Heart right ventricle (tissue), 16 donors: ENCODE data around the gene CHRM2. TPM values are rescaled to one million over a fixed set of nuclear protein-coding genes. Genes with fewer than 3 reads are reported as not detected.
A peak's percentile ranks its signal among the peaks of the same experiment; 100 is the strongest.

Source experiments
- ATAC-seq, 8 donors: fragments of 200-7000 bp; cut with Tn5 transposase; one replicate each; pipeline ENCODE4 v1.9.1; 2020; ENCODE audit warnings: mild to moderate bottlenecking in 8 of 8, moderate library complexity in 8 of 8, moderate number of reproducible peaks in 1 of 8
- DNase-seq, 2 donors: peaks; one replicate each; pipeline ENCODE4 v3.0.0-alpha.2; 2020
- H3K27ac ChIP-seq, 10 donors: fragments of 200-600 bp; sonication (generic) in 2 of 10; one replicate each; pipeline versions ENCODE4 v1.5.0 to v1.8.0; 2020 to 2022; ENCODE audit warnings: mild to moderate bottlenecking in 3 of 10
- H3K27me3 ChIP-seq, 7 donors: fragments of 200-600 bp; one replicate each; pipeline ENCODE4 v1.8.0; 2021 to 2022; ENCODE audit warnings: mild to moderate bottlenecking in 2 of 7
- H3K36me3 ChIP-seq, 9 donors: fragments of 200-600 bp; sonication (generic) in 1 of 9; one replicate each; pipeline versions ENCODE4 v1.5.0 to v1.8.0; 2020 to 2022; ENCODE audit warnings: mild to moderate bottlenecking in 2 of 9
- H3K4me1 ChIP-seq, 9 donors: fragments of 200-600 bp; sonication (generic) in 1 of 9; one replicate each; pipeline versions ENCODE4 v1.5.0 to v1.8.0; 2020 to 2022; ENCODE audit warnings: mild to moderate bottlenecking in 4 of 9
- H3K4me3 ChIP-seq, 10 donors: fragments of 200-600 bp; sonication (generic) in 2 of 10; one replicate each; pipeline versions ENCODE4 v1.5.0 to v1.8.0; 2020 to 2022; ENCODE audit warnings: mild to moderate bottlenecking in 7 of 10, moderate library complexity in 2 of 10
- H3K9me3 ChIP-seq, 11 donors: fragments of 200-600 bp in 10 of 11; sonication (generic) in 2 of 11; one replicate each; pipeline versions ENCODE4 v1.5.0 to v1.8.0; 2013 to 2022; ENCODE audit warnings: mild to moderate bottlenecking in 2 of 11, control low read depth in 1 of 11, moderate library complexity in 1 of 11
- WGBS, 2 donors: extraction: QIAGEN DNeasy Blood & Tissue Kit; methylation state at CpG; one replicate each; pipeline ENCODE4 v1.1.7; 2013; ENCODE audit warnings: inconsistent platforms in 1 of 2; 5-methylcytosine and 5-hydroxymethylcytosine counted together
- intact Hi-C, 10 donors: fragments of 100-400 bp; cut with DNase I; formaldehyde crosslinking; loops; one replicate each; pipeline versions ENCODE4 v1.11.1 to v1.14.2; 2022
- polyA plus RNA-seq, 2 donors: library from polyadenylated mRNA; stranded (reverse); fragments of 200-250 nt; gene quantifications; one replicate each; pipeline ENCODE4 v1.2.3, GENCODE V29; 2013
- total RNA-seq, 10 donors: library from RNA; stranded (reverse); fragmentation: NEBNext Ultra II Directional in 3 of 10; extraction: Animal tissue kit (Norgen Biotek cat#: 25700) in 3 of 10; gene quantifications; one replicate each; pipeline versions ENCODE4 v1.2.1 to v1.2.4, GENCODE V29; 2021 to 2023
- TF ChIP-seq, protein P1 (sequence below), 9 donors: fragments of 200-600 bp; sonication (generic) in 2 of 9; IDR thresholded peaks; one replicate each; pipeline versions ENCODE4 v1.5.0 to v1.8.0; 2021 to 2022; ENCODE audit warnings: antibody characterized with exemption in 9 of 9, mild to moderate bottlenecking in 5 of 9, moderate library complexity in 1 of 9
- donor health status: Arrhythmogenic right ventricular cardiomyopathy.
- donor health status: ischemic (EF 13 %, LVEDD 7.1; RV severe dilation, severe dysfunction).
- donor health status: healthy with polysubstance abuse.
- donor health status: DM: no; HTN: yes; CAD: no.
- donor health status: DM: no; HTN: no; CAD: no.
- donor health status: ischemic (EF 25% LVEDD 6.9; RV normal size, moderate dysfunction).
- donor health status: ischemic (EF 25% LVEDD 5.7; RV mildly dilated, moderate dysfunction).
- donor health status: healthy.
- donor health status: DM: yes; HTN: yes; CAD: no.
- donor health status: Ischemic cardiomyopathy.
- donor health status: ischemic (EF 35%, LVEDD 5.7; RV mildly dilated, moderate dysfunction).
- donor health status: nonischemic (EF 11% LVEDD 7.7; RV severe dilation, severe dysfunction).
- donor health status: DM: yes; HTN: yes; CAD: no.
- donor health status: PGD.
- donor health status: ischemic (EF 29% LVEDD 5.4; RV normal size, mild dysfunction).
- donor health status: nonischemic (EF 23%, LVEDD 6.1; RV moderate dilation, normal function).

Gene CHRM2
- total and polyA plus RNA-seq, 12 donors, result 11.7 to 108 (median 69.7) TPM

DNA sequence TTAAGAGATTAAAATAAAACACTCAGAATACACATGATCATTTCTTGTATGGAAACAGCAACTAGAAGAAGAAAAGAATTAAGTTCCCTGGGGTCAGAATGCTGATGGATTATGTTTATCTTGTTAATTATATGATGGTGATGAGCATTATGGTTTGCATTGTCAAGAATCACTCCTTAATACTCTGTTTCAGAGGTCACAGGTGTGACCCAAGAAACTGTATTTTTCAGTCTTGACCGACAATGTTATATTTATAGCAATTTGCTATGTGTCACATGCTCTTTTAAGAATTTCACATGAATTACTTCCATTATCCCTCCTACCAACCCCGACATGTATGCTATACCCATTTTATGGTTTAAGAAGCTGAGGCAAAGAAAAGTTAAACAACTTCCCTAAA is 2.7 kb upstream of the CHRM2 start:
- no peak for ATAC-seq
- Histone ChIP-seq H3K4me3 (no peak overlapping the region), H3K27me3 (peaks cover 0 to 27% (median 22%) of the 10 kb centered on the region in 7 donors), H3K27ac (no peak overlapping the region), H3K4me1 (peaks cover 0 to 14% (median 0%) of the 10 kb centered on the region in 9 donors), H3K36me3 (no peaks in the 10 kb centered on the region), H3K9me3 (no peaks in the 10 kb centered on the region)
- DNase-seq, result no peak
- 72 to 78% methylated on average over 2 of the region's 2 CpGs for WGBS, 2 donors
- intact Hi-C loops, result loop anchor here in 2 of 10 donors (10.0 kb wide), 2 partner anchors 289 to 831 kb away; no protein-coding TSS in a partner anchor
- TF ChIP-seq, protein P1, sequence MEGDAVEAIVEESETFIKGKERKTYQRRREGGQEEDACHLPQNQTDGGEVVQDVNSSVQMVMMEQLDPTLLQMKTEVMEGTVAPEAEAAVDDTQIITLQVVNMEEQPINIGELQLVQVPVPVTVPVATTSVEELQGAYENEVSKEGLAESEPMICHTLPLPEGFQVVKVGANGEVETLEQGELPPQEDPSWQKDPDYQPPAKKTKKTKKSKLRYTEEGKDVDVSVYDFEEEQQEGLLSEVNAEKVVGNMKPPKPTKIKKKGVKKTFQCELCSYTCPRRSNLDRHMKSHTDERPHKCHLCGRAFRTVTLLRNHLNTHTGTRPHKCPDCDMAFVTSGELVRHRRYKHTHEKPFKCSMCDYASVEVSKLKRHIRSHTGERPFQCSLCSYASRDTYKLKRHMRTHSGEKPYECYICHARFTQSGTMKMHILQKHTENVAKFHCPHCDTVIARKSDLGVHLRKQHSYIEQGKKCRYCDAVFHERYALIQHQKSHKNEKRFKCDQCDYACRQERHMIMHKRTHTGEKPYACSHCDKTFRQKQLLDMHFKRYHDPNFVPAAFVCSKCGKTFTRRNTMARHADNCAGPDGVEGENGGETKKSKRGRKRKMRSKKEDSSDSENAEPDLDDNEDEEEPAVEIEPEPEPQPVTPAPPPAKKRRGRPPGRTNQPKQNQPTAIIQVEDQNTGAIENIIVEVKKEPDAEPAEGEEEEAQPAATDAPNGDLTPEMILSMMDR (IDR thresholded peaks at IDR 0.05), result no peak

DNA sequence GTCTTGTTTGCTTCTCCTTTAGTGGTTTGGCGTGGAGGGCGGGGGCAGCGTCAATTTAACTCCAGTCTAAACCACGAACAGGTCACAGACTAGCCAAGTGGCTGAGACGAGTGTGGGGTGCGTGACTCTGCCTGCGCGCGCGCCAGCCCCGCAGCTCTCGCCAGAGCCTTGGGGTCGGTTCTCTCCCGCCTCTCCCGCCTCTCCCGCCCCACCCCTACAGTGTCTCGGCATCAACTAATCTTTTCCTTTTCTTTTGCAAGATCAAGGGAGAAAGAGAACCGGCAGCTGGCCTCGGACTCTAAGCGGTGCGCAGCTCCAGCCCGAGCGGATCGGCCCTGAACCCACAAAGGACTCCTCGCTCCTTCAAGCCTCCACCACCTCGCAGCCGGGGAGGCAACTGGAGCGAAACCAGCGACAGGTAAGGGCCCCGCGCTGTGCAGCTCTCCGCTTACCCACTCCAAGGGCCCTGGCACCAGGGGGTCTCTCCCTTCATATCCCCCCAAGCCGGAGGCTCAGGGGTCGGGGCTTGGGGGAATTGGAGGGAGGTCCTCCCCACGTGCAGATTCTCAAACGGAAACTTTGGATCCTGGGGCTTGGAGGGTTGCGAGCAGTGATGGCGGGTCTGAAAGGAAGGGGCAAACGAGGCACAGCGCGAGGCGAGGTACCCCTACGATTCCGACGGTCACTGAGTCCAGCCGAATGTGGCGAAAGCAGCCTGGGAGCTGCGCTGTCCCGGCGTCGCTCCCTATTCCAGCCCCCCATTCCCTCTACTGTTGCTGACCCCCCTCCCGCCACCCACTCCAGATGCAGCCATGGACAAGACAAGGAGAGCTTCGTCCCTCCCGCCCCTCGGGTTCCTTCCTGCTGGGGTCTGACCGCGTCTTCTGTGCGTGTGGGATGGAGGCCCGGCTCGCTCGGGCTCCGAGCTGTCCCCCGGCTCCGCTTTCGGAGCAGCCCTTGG is 829 bp downstream of the CHRM2 start:
- Histone ChIP-seq H3K9me3 (no peaks in the 10 kb centered on the region), H3K27me3 (peaks cover 0 to 41% (median 26%) of the 10 kb centered on the region in 7 donors), H3K36me3 (no peaks in the 10 kb centered on the region), H3K27ac (peak overlapping the region; percentile 40 to 92 (median 82)), H3K4me1 (peaks cover 0 to 46% (median 5%) of the 10 kb centered on the region in 9 donors), H3K4me3 (peak overlapping the region; percentile 47 to 67 (median 57))
- ATAC-seq (peak; percentile 34 to 74 (median 53)), DNase-seq (peak; percentile 5 to 21)
- WGBS, 2 donors, result 1% methylated on average over 65 of the region's 65 CpGs
- TF ChIP-seq, protein P1 (IDR thresholded peaks at IDR 0.05), result no peak
- intact Hi-C loops, result loop anchor here in 2 of 10 donors (10.0 kb wide), 2 partner anchors 286 to 834 kb away; no protein-coding TSS in a partner anchor

DNA sequence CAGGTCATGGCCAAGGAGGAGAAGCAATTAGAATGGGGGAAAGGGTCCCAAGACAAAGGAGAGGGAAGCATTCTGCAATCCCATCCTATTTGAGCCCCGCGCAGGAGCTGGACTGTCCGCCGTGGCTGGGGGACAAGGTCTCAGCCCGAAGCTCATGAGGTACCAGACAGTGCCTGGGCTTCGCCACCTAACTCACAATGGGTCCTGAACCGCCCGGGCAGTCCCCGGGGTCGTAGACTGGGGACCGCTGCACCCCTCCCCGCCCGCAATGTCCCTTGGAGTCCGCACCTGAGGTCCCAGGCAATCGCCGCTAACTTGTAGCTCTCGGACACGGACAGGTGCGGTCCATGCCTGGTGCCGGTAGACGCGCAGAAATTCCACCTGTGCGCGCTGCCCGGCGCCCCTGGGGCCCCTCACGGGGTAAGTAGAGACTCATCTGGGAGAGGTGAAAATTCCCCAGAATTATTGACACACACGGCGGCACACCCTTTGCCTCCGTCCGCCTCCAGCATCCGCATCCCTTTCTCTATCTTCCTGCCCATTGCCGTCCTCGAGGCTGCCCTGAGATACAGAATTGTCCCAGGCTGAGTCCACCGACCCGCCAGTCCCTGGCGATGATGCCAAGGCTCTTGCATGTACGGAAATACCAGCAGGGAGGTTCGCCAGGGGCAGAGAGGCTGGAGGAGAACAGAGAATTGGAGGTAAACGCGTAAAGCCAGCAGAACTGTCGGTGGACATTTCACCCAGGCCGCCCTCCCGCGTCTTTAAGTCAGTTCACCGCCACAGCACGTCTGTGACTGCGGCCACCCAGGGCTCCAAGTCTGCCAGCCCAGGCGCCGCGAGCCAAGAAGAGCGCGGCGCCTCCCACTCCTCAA is 1.8 kb downstream of the CHRM2 start:
- Histone ChIP-seq H3K4me3 (peak overlapping the region; percentile 47 to 67 (median 57)), H3K4me1 (peaks cover 0 to 46% (median 5%) of the 10 kb centered on the region in 9 donors), H3K9me3 (no peaks in the 10 kb centered on the region), H3K27me3 (peaks cover 0 to 41% (median 26%) of the 10 kb centered on the region in 7 donors), H3K27ac (peak overlapping the region; percentile 40 to 92 (median 82)), H3K36me3 (no peaks in the 10 kb centered on the region)
- DNase-seq (peak; percentile 11 to 29), ATAC-seq (peak in 6 of 8 donors; percentile 35 to 63 (median 47))
- intact Hi-C loops, result loop anchor here in 4 of 10 donors (10.0 kb wide), 3 partner anchors 215 to 835 kb away; no protein-coding TSS in a partner anchor
- 2% methylated on average over 52 to 54 of the region's 54 CpGs for WGBS, 2 donors
- TF ChIP-seq, protein P1 (IDR thresholded peaks at IDR 0.05), result no peak
